Gastroesophageal sphincter (tissue), 3 donors: ENCODE measurements around the gene RPS6KB1.

Experiments used
- CTCF ChIP-seq, 4 experiments: fragments of 200-600 bp in 2 of 4; fragments of 450-650 bp in 2 of 4; sonication (generic) in 1 of 4; IDR thresholded peaks; one replicate each; pipeline ENCODE4 v1.5.1; 2017 to 2019; ENCODE audit warnings: antibody characterized with exemption in 4 of 4, mild to moderate bottlenecking in 2 of 4, moderate library complexity in 2 of 4
- POLR2A ChIP-seq, 2 donors: fragments of 450-650 bp; IDR thresholded peaks; one replicate each; pipeline ENCODE4 v1.6.1; 2017; ENCODE audit warnings: antibody characterized with exemption in 2 of 2, mild to moderate bottlenecking in 2 of 2, moderate library complexity in 1 of 2
- POLR2AphosphoS5 ChIP-seq: sonication (generic); formaldehyde crosslinking; IDR thresholded peaks from one replicate; pipeline ENCODE4 v1.6.1; 2017; ENCODE audit warnings: antibody characterized with exemption

DNA sequence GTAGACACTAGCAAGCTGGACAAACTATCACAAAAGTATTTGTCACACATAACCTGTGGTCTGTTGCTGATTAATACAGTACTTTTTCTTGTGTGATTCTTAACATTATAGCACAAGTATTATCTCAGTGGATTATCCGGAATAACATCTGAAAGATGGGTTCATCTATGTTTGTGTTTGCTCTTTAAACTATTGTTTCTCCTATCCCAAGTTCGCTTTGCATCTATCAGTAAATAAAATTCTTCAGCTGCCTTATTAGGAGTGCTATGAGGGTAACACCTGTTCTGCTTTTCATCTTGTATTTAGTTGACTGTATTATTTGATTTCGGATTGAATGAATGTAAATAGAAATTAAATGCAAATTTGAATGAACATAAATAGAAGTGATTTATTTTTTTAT, 57.1 kb downstream of the RPS6KB1 start:
- TF ChIP-seq CTCF (IDR thresholded peaks at IDR 0.05): no peak
- TF ChIP-seq POLR2AphosphoS5: no peak
- TF ChIP-seq POLR2A (IDR thresholded peaks at IDR 0.05): no peak
